OCI-LY7 (cell line): Measurements from ENCODE around the gene KCNIP1. TPM values are rescaled to one million over a fixed set of nuclear protein-coding genes. Genes with fewer than 3 reads are reported as not detected.

ENCODE experiments used
- Bru-seq: library from RNA; stranded (reverse); fragments of 400-500 nt; gene quantifications from one replicate; lab custom pipeline; 2021; lab: Mats Ljungman, UMichigan
- BruChase-seq, 2 experiments: library from RNA; stranded (reverse); fragments of 400-500 nt; gene quantifications; one replicate each; lab custom pipeline; 2021; lab: Mats Ljungman, UMichigan
- BruUV-seq: library from RNA; stranded (reverse); fragments of 400-500 nt; replicated peaks from 2 replicates; lab custom pipeline; 2021; lab: Mats Ljungman, UMichigan
- CTCF ChIA-PET: fragments of 300-600 bp; sonication (Branson Sonifier 250); formaldehyde crosslinking; loops from one replicate; lab custom pipeline; 2022; ENCODE audit warnings: antibody characterized with exemption; ENCODE audit not compliant: unreplicated experiment; lab: Charles Lee
- POLR2A ChIA-PET: fragments of 300-600 bp; sonication (Branson Sonifier 250); formaldehyde crosslinking; loops from one replicate; lab custom pipeline; 2022; ENCODE audit warnings: antibody characterized with exemption; lab: Charles Lee
- DNase-seq: peaks from one replicate; pipeline ENCODE4 v3.0.0-alpha.2; 2015; ENCODE audit warnings: low spot score
- H2AFZ ChIP-seq: fragments of 200-600 bp; sonication (generic), shearing (Covaris generic); 2 replicates; pipeline ENCODE4 v1.6.1; 2014; ENCODE audit warnings: mild to moderate bottlenecking, antibody characterized with exemption, low read length, moderate library complexity
- H3K27ac ChIP-seq: fragments of 200-600 bp; sonication (generic); 2 replicates; pipeline ENCODE4 v1.5.1; 2014; ENCODE audit warnings: mixed run types, low read depth, mild to moderate bottlenecking, moderate library complexity, low read length, inconsistent platforms; ENCODE audit not compliant: poor library complexity, severe bottlenecking
- H3K36me3 ChIP-seq: fragments of 200-600 bp; sonication (generic); 2 replicates; pipeline ENCODE4 v1.6.1; 2014; ENCODE audit warnings: mild to moderate bottlenecking, antibody characterized with exemption, low read length, moderate library complexity, mixed read lengths; ENCODE audit not compliant: insufficient read depth
- H3K4me1 ChIP-seq: fragments of 200-600 bp; sonication (generic); 2 replicates; pipeline ENCODE4 v1.5.1; 2014; ENCODE audit warnings: mild to moderate bottlenecking, low read length; ENCODE audit not compliant: insufficient read depth, poor library complexity, severe bottlenecking
- H3K4me2 ChIP-seq: fragments of 200-600 bp; sonication (generic); 2 replicates; pipeline ENCODE4 v1.6.1; 2014; ENCODE audit warnings: mild to moderate bottlenecking, low read length
- H3K4me3 ChIP-seq: fragments of 200-600 bp; sonication (generic); 2 replicates; pipeline ENCODE4 v1.5.1; 2014; ENCODE audit warnings: mild to moderate bottlenecking, low read depth, low read length; ENCODE audit not compliant: poor library complexity, severe bottlenecking
- H3K79me2 ChIP-seq: fragments of 200-600 bp; sonication (generic); 2 replicates; pipeline ENCODE4 v1.6.1; 2016; ENCODE audit warnings: low read depth, mild to moderate bottlenecking, low read length, moderate library complexity, mixed read lengths; ENCODE audit not compliant: insufficient read depth
- H3K9me2 ChIP-seq: fragments of 200-600 bp; sonication (generic); 2 replicates; pipeline ENCODE4 v1.6.1; 2016; ENCODE audit warnings: mild to moderate bottlenecking, low read length, mixed read lengths; ENCODE audit not compliant: insufficient read depth
- H3K9me3 ChIP-seq: fragments of 200-600 bp; sonication (generic); 2 replicates; pipeline ENCODE4 v1.6.1; 2014; ENCODE audit warnings: mild to moderate bottlenecking, mixed run types, low read length, mixed read lengths
- H4K20me1 ChIP-seq: fragments of 200-600 bp; sonication (generic); 2 replicates; pipeline ENCODE4 v1.6.1; 2014; ENCODE audit warnings: mild to moderate bottlenecking, antibody characterized with exemption, low read length, moderate library complexity, mixed read lengths; ENCODE audit not compliant: insufficient read depth
- CTCF ChIP-seq: fragments of 200-600 bp; sonication (generic); conservative IDR thresholded peaks from 2 replicates; pipeline ENCODE4 v1.5.1; 2014; ENCODE audit warnings: mild to moderate bottlenecking, antibody characterized with exemption, low read length, moderate library complexity, mixed read lengths
- EZH2phosphoT487 ChIP-seq: fragments of 200-600 bp; sonication (generic); IDR thresholded peaks from 2 replicates; pipeline ENCODE4 v1.6.1; 2018; ENCODE audit warnings: low read depth, borderline replicate concordance, mild to moderate bottlenecking, mixed run types, antibody characterized with exemption, low read length, moderate library complexity, mixed read lengths
- intact Hi-C: fragments of 100-400 bp; cut with micrococcal nuclease; formaldehyde crosslinking; loops from one replicate; pipeline ENCODE4 v1.10.0; 2022; ENCODE audit not compliant: unreplicated experiment
- long read RNA-seq: library from polyadenylated mRNA; stranded (forward); transcript quantifications from one replicate; pipeline ENCODE4 v2.0.0, GENCODE V29; 2022
- total RNA-seq, 2 experiments: library from RNA; depleted of rRNA in 1 of 2; stranded (reverse); fragments of >200 nt in 1 of 2; shearing (Covaris generic) in 1 of 2; gene quantifications; 2 replicates each; pipeline ENCODE4 v1.2.3, GENCODE V29; 2014 to 2022

The KCNIP1 gene
- not detected in 2 replicates for total RNA-seq (2014; rRNA removed; shearing (Covaris generic))
- total RNA-seq (2022): not detected in 2 replicates
- Bru-seq, nascent RNA: percentile 0 among the genes with signal in this experiment
- BruChase-seq, experiment 1, labeled RNA remaining after a 6-hour chase: not detected
- not detected for BruChase-seq, experiment 2, labeled RNA remaining after a 2-hour chase
- long read RNA-seq: 0 reads

GRCh38 chr5:170503990-170504596, at the start of gene KCNIP1:
TSS of gene KCNIP1 (plus strand) at chr5:170504020.
- intact Hi-C loops: no loop called here
- Histone ChIP-seq H3K9me3 (no peaks in the 10 kb centered on the region), H4K20me1 (no peaks in the 10 kb centered on the region), H3K4me3 (no peak within 1 kb of the TSS), H3K4me2 (no peak within 1 kb of the TSS), H3K36me3 (no peaks in the 10 kb centered on the region), H3K4me1 (no peaks in the 10 kb centered on the region), H3K9me2 (no peaks in the 10 kb centered on the region), H3K79me2 (no peaks in the 10 kb centered on the region), H3K27ac (no peak within 1 kb of the TSS), H2AFZ (no peak within 1 kb of the TSS)
- POLR2A ChIA-PET: no interaction called here
- CTCF ChIA-PET: no interaction called here
- no peak for DNase-seq
- TF ChIP-seq CTCF (no peak), EZH2phosphoT487 (no peak)
- no TSS peak for BruUV-seq

- Histone ChIP-seq H3K4me3 (no peak overlapping the region), H3K9me2 (no peaks in the 10 kb centered on the region), H3K36me3 (no peaks in the 10 kb centered on the region), H3K27ac (no peak overlapping the region), H4K20me1 (no peaks in the 10 kb centered on the region), H2AFZ (no peak overlapping the region), H3K79me2 (no peaks in the 10 kb centered on the region), H3K9me3 (no peaks in the 10 kb centered on the region), H3K4me1 (no peaks in the 10 kb centered on the region), H3K4me2 (no peak overlapping the region)
- ChIA-PET POLR2A (no interaction called here), CTCF (no interaction called here)
- TF ChIP-seq CTCF: no peak
- no peak for TF ChIP-seq EZH2phosphoT487
- no peak for DNase-seq
- intact Hi-C loops: no loop called here
- BruUV-seq: no TSS peak
Observed at GRCh38 chr5:170463426-170463825, 40.4 kb upstream of the KCNIP1 start.
